ENCODE data around the gene CSHL1.
"Not testable (repeated sequence)": the region's sequence is repeated elsewhere in the genome, so short reads cannot be mapped to it uniquely, and the experiment has no call there.

Gene CSHL1

DNA sequence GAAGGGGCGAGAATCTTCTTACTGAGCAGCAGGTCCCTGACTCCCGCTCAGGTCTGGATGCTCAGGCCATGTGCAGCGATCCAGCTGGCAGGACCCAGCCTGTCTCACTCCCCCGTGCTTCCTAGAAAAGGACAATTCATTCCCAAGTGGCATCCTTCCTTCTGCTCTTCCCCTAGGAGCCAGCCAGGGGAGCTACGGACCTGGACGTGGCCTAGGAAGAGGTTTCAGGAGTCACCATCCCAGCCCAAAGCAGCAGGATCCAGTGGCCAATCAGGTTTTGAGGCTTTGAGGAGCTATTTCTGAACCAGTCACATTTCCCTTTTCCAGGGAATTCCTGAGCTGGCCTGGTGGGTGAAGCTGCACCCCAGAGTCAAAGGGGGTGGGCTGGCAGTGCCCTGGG, 28.8 kb upstream of the CSHL1 start:
- DNase-seq: no peak

DNA sequence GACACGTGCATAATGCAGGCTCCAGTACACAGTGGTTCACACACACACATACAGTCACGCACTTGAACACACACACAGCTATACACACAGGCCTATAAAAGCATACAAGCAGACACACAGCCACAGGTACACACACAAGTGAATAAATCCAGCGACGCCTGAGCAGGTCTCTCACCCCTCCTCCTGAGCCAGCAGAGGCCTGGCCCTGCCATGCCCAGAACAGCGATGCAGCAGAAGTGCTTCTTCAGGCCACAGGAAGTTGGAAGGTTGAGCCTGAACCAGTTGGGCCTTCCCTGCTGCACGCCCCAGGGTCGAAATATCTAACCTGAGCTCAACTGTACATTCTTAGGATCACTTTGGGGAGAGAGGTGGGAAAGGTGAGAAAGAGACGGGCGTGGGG, 28.3 kb upstream of the CSHL1 start:
- DNase-seq: no peak

DNA sequence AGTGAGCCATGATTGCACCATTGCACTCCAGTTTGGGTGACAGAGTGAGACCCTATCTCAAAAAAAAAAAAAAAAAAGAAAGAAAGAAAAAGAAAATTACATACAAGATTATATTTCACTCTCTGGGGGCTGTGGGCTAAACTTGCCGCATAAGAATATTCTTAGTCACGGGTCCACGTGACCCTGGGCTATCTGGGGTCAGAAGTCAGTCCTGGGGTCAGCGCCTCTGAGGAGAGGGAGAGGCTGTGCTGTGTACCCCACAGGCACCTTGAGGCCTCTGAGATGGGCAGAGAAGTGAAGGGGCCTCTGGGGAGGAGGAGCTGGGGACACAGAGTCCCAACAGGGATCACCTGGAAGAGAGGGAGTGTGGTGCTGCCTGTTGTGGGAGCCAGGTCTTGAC, 26.9 kb upstream of the CSHL1 start:
- no peak for DNase-seq

DNA sequence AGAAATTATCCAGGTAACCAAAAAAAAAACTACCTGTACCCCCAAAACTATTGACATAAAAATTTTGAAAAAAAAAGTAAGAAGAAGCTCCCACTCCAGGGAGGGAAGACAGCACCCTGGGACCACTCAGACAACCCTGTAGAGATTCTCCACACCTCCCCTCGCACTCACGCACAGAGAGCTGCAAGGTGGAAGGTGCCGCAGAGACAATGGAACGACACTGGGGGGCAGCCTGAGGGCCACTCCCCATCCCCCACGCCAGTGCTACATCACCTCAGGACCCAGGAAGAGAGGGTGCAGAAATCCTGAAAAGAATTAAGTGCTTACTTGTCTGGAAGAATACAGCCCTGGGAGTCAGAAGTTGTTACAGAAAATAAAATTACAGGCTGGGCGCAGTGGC, 26.3 kb upstream of the CSHL1 start:
- no peak for DNase-seq

DNA sequence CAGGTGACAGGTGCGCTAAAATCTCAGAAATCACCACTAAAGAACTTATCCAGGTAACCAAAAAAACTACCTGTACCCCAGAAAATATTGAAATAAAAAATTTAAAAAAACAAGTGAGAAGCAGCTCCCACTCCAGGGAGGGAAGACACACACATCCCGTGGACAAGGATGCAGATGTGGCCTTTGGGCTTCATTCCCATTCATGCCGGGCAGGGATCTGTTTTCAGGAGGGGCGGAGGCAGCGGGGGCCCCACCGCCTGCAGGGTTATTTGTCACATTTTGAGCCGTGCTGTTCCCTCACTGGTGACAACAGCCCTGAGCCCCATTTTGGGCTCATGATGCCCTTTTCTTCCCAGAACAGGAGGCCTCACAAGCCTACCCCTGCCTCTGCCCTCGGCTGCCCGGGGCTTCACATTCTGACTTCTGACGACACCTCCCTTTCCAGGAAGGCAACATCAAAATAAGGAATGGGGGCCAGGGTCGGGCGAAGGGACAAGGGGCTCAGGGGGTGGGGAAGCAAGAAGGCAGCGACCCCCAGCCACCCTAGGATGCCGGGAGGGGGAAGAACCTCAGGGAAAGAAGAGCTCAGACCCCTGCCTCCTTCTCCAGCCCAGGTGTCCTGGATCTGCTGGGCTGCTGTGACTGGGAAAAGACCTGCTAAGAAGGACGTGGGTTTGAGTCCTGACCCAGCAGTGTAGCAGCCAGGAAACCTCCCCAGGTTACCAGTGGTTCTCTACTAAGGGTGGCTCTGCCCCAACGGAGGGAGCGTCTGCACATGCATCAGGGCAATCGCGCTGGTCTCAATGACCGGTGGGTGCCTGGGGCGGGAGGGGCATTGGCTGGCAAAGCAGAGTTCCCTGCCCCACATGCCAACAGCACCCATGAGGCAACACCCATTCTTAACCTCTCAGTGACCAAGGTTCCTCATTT, 23.4 kb upstream of the CSHL1 start:
- DNase-seq: no peak

DNA sequence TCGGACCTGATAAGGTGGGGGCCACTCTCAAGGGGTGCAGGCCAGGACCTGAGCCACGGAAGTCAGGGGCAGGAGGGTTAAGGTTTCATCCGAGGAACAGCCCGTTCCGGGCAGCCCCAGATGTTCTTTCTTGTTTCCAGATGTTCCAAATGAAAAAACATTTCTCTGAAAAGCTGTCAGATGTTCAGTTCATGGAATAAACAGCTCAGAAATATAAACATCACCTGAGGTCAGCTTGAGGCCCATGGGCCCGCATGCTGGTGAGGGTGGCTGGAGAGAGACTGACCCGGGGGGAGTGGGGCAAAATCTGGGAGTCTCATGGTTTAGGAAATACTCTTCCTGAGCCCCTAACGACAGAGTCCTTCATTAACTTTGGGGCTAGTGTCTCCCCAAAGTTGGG, 22.5 kb upstream of the CSHL1 start:
- no peak for DNase-seq

DNA sequence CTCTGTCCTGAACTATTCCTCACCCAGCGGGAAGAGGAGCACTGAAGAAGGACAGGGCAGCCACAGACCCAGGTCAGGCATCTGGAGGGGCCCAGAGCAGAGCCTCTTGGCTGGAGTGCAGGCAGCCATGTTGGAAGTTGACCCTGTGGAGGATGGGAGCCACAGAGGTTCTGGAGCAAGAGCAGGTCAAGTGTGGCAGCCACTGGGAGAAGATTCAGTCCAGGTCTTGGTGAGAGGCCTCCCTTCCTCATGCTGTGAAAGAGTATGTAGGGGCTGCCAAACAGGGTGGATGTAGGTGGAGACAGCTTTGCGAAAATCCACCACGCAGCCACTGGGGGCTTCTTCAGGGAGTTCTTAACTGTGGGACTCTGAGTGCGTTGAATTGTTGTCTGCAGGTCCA, 21.7 kb upstream of the CSHL1 start:
- no peak for DNase-seq

DNA sequence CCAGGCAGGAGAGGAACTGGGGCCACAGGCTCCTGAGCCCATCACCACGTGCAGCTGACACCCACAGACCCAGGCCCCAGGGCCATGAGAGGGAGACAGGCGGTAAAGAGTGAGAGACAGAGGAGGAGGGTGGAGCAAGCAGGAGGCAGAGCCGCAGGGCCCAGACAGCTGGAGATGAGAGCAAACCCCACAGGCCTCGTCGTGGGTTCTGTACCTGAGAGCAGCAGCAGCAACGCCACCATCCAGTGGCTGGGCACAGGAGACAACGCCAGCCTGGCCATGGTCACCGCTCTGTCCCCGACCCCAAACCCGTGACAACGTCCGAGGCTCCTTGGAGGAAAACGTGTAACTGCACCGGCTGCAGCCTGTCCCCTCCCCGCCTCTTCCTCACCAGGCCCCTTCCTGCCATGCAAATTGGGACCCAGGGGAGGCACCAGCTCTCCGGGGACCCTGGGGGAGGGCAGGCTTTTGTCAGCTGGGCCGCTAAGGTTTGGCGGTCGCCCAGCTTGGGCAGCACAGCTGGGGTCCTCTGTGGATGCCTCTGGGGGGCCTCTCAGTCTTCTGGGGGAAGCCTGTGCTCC, 21.0 kb upstream of the CSHL1 start, which contains the start of gene CD79B:
TSS of gene CD79B (minus strand) at position 351 of the 581 bp plus-strand sequence. CDS start at position 281, 70 bp downstream.
- DNase-seq: peak; percentile 39

DNA sequence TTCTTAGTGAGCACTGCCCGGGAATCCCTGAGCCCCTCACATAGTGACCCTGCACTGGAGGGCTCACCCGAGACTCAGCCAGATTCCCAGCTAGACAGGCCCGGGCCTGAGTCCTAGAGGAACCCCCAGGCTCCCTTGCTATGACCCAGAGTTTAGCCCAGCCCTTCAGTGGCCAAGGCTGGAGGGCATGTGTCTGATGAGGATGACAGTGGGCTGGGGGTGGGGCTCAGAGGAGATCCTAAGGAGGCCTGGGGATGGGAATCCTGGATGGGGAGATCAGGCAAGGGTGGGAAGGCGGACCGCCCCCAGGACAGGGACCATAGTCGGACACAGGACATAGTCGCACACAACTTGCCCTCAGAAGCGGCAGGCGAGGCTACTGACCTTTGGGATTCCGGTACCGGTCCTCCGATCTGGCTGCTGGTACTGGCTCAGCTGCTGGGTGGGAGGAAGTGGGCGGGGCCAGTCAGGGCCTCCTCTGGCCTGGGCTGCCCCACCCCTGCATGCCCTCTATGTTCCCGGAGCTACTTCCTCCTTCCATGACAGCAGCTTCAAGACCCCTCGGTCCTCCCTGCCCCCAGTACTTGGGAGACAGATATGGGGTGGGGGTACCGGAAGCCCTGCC, 20.0 kb upstream of the CSHL1 start:
- peak; percentile 55 for DNase-seq

DNA sequence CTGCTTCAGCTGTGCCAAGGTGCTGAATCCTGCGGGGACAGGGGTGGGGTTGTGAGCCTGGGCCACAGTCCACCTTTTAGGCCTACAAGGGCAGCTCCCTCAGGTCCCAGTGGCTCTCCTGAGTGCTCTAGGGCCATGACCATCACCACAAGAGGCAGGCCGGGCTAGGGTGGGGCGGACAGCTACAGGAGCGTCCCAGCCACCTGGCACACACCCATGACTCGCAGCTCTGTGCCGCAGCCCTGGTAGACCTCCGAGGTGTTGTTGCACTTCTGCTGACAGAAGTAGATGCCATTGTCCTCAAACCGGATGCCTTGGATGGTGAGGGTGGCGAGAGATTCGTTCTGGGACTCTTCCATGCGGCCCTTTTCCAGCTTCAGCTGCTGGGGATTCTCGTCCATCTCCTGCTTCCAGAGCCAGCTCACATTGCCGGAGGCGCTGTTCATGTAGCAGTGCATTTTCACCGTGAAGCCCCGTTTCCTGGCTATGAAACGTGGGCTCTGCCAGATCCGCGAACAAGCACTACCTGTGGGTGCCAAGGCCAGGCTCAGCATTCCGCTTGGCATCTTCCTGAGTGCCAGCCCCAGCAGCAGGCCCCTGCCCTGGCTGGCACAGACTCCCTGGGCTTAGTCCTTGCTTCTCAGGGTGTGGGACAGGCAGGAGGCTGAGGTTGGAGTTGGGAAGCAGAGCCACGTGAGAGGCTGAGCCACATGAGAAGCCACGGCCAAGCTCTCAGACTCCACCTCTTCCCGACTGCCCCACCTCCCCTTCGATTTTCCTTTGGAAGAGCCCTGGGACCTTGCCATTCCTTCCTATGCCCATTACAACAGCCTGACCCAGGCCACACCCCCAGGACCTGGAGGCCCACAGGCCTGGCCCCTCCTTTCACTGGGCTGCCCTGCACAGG, 19.1 kb upstream of the CSHL1 start:
- DNase-seq: no peak

DNA sequence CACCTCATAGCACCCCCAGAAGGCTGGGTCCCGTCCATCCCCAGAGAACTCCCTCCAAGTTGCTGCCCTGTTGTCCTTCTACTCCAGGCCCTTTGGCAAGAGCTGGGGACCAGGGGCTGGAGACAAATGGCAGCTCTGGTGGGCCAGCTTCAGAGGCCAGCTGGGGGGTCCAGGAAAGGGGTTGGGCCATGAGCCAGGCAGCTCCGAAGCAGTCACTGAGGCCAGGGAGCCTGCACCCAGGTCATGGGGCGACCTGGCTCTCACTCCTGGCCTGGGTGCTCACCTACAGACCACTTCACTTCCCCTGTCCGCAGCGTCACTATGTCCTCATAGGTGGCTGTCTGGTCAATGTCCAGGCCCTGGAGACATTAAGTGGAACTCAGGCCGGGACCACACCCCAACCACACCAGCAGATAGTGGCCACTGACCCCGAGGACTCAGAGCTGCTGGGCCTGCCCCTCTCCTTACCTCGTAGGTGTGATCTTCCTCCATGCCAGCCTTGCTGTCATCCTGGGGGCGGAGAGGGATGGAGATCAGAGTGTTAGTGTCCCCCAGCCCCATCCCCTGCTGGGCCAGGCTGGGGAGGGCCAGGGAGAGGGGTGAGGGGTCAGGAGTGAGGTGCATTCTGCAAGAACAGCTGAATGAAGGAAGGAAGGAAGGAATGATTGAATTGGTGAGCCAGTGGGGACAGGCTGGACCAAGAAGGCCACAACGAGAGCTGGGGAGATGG, 18.1 kb upstream of the CSHL1 start:
- no peak for DNase-seq

DNA sequence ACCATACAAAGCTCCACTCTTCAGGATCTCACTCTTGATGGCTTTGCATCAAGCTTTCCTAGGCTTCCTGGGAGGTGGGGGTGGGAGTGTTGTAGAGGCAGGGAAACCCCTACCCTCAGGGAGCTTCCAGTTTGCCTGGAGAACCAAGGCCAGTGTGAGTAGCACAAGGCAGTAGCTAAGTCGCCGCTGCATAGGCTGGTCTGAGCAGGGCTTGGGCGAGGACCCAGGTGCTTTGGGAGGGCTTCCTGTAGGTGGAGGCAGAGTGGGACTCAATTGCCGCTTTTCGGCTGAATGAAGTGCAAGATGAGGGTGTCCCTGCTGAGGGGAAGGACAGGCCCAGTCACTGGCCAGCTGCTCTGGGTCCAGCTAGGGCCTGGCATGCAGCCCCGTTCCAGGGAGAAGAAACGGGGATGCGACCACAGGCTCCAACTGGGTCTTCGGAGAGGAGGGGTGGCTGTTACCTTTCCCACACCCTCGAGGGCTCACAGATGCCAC, 17.2 kb upstream of the CSHL1 start:
- no peak for DNase-seq

DNA sequence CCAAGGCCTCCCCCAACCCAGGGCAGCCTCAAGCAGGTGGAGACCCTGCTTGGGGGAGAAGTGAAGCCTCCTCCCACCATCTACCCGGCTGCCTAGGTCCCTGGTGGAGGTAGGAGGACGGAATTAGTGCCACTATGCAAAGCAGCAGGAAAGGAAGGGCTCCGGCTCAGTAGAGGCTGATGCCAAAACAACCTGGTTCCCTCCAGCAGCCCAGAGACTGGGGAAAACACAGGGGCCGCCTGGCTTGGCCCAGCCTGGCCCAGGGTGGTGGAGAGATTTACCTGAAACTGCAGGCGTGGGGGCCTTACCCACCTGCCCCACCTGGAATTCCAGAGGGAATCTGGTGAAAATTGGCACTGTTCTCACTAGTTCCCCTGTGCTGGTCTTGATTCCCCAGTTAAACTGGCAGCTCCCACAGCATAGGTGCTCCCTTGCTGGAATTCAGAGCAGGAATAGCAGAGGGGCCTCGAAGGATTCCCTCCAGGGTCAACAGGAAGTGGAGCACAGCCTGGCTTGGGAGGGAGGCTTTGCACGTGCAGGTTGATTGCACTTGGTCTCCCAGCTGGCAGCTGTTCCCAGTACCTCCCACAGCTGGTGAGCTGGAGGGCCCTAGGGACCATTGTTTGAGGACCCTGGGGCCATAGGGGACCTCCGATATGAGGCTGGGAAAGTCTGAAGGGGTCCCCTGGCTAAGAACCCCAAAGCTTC, 16.6 kb upstream of the CSHL1 start:
- DNase-seq: no peak

DNA sequence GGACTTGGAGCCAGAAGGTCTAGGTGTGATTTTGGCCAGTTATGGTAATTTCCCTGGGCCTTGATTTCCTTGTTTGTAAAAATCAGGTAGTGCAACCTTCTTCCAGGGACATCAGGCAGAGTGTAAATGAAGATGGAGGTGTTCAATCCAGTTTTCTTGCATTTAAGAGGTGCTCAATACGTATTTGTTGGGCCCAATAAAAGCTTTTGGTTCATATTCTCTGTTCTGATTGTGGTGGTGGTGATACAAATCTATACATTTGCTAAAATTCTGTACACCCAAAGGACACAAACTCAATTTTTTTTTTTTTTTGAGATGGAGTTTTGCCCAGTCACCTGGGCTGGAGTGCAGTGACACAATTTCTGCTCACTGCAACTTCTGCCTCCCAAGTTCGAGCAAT, 15.1 kb upstream of the CSHL1 start:
- no peak for DNase-seq

DNA sequence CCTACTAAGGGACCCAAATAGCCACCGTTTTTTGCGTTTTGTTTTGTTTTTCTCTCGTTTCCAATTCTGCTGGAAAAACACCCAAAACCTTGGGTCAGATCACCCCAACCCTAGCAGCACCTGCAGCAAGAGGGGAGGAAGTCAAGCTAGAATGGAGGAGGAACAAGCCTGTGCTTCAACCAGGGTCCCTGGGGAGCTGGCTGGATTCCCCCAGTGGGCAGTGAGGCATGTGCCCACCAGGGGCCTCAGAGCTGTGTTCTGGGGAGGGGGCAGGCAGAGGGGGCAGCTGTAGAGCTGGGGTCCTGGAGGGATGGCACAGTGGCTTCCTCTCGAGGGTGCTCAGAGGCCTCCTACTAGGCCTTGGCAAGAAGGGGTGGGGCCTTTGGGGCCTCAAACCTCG, 14.6 kb upstream of the CSHL1 start:
- DNase-seq: no peak

DNA sequence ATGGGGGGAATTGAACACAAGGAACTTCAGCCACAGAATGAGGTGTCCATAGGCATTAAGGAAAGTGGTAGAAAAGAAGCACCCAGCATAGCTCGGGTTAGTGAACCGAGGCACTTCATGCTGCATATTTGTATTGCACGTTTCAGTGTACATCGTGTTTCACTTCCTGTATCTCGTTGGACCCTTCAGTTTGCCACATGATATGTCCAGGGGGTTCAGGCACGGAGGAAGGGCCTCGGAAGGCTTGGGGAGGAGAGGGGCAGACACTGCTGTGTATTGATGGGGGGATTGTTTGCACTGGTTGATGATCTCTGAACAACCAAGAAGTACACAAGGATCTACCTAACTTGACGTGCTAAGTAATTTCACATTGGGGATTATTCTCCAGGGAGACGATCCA, 11.3 kb upstream of the CSHL1 start:
- DNase-seq: not testable (repeated sequence)

DNA sequence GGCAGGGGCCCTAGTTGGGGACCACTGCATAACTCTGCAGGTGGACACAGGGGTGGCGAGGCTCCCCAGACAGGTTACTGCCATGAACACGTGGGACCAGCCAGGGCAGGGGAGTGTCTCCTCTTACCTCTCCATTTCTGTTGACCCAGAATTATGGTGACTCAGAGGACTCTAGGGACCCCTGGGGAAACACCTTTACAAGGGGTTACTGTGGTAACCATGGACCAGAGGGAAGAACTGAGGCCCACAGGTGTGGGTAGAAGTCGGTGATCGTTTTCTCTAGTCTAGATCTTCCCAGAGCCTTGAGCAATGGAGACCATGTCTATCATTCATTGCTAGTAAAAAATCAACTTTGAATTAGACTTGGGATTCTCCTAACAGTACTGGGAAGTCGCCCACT, 9.7 kb upstream of the CSHL1 start:
- DNase-seq: not testable (repeated sequence)

DNA sequence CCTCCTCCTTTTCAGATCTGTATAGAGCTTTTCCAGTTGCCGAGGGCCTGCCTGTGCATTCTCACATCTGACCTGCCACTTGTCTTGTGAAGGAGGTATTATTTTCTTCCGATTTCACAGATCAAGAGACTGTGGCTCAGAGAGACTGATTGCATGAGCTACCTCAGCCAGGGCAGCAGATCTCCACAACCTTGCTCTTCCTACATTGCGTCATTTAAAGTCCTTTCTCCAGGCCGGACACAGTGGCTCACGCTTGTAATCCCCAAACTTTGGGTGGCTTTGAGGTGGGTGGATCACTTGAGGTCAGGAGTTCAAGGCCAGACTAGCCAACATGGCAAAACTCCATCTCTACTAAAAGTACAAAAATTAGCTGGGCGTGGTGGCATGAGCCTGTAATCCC, 9.0 kb upstream of the CSHL1 start:
- not testable (repeated sequence) for DNase-seq

DNA sequence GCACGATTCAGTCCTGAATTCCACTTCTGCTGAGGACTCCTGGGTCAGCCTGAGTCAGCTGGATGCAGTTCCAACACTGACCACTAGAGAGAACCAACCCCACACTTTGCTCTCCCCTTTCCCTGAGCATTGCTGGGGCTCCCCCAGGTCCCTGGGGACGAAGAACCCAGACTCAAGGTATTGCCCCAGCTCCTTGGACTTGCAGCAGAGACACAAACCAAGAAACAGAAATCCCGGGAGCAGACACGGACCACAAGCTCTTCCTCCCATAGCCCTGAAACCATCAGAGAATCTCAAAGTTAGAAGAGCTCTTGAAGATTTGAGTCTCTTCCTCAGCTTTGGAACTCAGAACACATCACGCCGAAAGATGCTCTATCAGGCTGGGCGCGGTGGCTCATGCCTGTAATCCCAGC, 8.3 kb upstream of the CSHL1 start:
- peak; percentile 62 for DNase-seq

DNA sequence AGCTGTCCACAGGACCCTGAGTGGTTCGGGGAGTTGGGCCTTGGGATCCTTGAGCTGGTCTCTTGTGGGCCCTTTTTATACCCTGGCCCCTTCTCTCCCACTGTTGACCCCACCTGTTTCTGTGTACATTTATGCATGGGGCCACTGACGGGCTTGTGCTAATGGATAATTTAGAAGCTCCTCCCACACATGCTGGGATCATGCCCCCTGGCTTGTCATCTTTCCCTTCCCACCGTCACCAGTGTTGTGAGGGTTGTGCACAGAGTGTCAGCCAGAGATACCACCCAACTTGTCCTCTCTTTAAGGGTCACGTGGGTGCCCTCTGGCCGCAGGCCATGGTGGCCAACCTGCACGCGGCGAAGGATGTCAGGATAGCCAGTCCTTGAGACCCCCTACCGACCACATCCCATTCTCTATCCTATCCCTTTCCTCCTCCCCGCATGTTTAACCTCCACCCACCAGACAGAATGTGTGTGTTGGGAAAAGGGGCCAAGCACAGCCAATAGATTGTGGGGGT, 7.8 kb upstream of the CSHL1 start, which contains the start of gene GH1:
TSS of gene GH1 (minus strand) at position 51 of the 517 bp plus-strand sequence. CDS start 63 bp downstream, outside the sequence.
- not testable (repeated sequence) for DNase-seq

DNA sequence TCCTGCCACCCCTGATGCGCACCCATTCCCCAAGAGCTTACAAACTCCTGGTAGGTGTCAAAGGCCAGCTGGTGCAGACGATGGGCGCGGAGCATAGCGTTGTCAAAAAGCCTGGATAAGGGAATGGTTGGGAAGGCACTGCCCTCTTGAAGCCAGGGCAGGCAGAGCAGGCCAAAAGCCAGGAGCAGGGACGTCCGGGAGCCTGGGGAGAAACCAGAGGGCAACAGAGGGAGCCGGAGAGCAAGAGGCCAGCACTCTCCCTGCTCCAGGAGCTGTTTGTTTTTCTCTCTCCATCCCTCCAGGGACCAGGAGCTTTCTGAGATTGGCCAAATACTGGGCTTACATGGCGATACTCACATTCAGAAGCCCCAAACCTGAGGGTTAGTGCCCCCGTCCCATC, 7.2 kb upstream of the CSHL1 start:
- DNase-seq: no peak
